MM.1S (cell line): ENCODE measurements around the gene ZNF776.

Experiments
- EZH2 ChIP-seq: fragments of 300-600 bp; sonication (generic); optimal IDR thresholded peaks from 2 replicates; pipeline ENCODE3; 2017; ENCODE audit warnings: low read depth, mild to moderate bottlenecking, antibody characterized with exemption, low read length, mixed read lengths
- EZH2phosphoT487 ChIP-seq: fragments of 300-600 bp; sonication (generic); IDR thresholded peaks from 2 replicates; pipeline ENCODE4 v1.6.1; 2018; ENCODE audit warnings: antibody characterized with exemption, low read length
- TF ChIP-seq, protein P1 (sequence below): fragments of 300-600 bp; sonication (generic); IDR thresholded peaks from 2 replicates; pipeline ENCODE4 v1.5.1; 2016; ENCODE audit warnings: antibody characterized with exemption, low read length, mixed read lengths

DNA sequence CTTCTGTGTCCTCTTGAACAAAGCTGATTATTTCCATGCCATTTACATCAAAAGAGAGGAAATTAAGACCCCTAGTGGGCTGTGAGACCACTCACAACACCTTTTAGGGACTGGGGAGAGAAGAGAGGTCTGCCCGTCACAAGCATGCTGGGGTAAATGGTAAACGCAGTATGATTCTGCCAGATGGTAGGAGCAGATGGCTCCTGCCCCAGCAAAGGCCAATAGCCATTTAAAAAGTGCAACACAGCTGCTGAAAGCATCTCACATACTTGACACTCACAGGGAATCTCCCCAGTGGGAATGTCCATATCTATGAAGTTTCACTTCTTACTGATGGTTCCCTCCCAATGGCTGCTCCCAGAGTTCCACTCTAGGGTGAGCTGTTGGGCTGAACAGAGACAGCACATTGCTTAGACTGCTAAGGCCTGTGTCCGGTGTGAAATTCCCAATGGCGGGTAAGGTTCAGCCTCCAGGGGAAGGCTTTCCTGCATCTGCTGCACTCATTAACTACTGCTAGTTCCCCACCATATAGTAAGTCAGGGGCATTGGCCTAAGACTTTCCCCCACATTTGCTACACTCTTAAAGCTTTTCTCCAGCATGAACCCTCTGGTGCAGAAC is 26.6 kb upstream of the ZNF776 start:
- TF ChIP-seq, protein P1, sequence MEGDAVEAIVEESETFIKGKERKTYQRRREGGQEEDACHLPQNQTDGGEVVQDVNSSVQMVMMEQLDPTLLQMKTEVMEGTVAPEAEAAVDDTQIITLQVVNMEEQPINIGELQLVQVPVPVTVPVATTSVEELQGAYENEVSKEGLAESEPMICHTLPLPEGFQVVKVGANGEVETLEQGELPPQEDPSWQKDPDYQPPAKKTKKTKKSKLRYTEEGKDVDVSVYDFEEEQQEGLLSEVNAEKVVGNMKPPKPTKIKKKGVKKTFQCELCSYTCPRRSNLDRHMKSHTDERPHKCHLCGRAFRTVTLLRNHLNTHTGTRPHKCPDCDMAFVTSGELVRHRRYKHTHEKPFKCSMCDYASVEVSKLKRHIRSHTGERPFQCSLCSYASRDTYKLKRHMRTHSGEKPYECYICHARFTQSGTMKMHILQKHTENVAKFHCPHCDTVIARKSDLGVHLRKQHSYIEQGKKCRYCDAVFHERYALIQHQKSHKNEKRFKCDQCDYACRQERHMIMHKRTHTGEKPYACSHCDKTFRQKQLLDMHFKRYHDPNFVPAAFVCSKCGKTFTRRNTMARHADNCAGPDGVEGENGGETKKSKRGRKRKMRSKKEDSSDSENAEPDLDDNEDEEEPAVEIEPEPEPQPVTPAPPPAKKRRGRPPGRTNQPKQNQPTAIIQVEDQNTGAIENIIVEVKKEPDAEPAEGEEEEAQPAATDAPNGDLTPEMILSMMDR, result no peak
- no peak for TF ChIP-seq EZH2
- no peak for TF ChIP-seq EZH2phosphoT487
